HG02759 (cell line): ENCODE measurements around the gene TMEM250.

Experiments used
- ATAC-seq: cut with Tn5 transposase; IDR thresholded peaks from one replicate; pipeline ENCODE4 v1.9.1; 2021; ENCODE audit warnings: mild to moderate bottlenecking, moderate library complexity; ENCODE audit not compliant: unreplicated experiment

TMEM250 gene

DNA sequence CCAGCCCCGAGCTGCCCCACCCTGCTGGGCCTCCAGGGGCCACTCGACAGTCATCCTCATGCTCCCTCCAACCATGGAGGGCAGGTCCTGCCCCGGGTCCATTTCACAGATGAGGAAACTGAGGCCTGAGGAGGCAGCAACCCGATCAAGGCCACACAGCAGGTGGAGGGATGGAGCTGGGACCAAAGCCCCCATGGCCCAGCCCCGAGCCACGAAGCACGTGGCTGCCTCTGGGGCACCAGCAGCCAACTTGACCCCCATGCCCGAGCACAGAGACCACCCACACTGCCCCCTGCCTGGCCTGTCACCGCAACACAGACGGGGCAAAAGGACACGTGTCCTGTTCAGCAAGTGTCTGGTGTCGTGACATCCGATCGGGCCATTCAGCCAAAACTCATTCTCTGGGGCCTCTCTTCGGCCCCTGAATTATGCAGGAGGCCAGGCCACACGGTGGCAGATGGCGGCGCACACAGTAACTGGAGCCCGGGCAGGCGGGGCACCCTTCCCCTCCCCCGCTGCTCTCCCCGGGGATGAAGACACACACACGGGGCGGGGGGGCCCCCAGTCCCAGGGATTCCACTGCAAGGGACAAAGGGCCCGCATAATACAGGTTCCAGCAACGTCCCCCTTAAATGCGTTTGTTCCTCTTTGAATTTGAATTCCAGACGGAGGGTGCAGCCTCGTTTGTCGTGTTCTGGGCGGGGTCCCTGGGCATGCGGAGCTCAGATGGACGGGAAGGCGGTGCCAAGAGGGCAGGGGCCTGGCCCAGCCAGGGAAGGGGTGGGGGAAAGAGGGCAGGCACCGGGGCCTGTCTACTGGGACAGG, 29.4 kb upstream of the TMEM250 start:
- ATAC-seq: no peak

- no peak for ATAC-seq
Measured at GRCh38 chr9:136147038-136147889, 28.6 kb upstream of the TMEM250 start.

- no peak for ATAC-seq
Measured at GRCh38 chr9:136146126-136147037, 27.7 kb upstream of the TMEM250 start.

DNA sequence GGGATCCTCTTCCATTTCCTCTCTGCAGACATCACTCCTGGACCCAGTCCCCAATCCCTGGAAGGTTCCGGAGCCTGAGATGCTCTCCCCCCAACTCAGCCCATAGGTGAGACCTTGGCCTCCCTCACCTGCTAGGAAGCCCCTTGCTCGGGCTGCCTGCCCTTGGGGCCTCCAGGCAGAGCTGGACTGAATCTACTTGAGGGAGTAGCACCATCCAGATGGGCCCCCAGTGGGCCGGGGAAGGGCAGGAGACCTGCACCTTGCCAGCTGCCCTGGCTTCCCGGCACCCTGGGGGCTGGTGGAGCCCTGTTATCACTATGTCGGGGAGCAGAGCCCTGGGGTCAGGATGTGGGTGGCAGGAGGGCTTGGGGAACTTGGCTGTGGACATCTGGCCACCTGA, 26.9 kb upstream of the TMEM250 start:
- ATAC-seq: no peak

GRCh38 chr9:136144450-136144849, 25.8 kb upstream of the TMEM250 start:
- ATAC-seq: no peak

DNA sequence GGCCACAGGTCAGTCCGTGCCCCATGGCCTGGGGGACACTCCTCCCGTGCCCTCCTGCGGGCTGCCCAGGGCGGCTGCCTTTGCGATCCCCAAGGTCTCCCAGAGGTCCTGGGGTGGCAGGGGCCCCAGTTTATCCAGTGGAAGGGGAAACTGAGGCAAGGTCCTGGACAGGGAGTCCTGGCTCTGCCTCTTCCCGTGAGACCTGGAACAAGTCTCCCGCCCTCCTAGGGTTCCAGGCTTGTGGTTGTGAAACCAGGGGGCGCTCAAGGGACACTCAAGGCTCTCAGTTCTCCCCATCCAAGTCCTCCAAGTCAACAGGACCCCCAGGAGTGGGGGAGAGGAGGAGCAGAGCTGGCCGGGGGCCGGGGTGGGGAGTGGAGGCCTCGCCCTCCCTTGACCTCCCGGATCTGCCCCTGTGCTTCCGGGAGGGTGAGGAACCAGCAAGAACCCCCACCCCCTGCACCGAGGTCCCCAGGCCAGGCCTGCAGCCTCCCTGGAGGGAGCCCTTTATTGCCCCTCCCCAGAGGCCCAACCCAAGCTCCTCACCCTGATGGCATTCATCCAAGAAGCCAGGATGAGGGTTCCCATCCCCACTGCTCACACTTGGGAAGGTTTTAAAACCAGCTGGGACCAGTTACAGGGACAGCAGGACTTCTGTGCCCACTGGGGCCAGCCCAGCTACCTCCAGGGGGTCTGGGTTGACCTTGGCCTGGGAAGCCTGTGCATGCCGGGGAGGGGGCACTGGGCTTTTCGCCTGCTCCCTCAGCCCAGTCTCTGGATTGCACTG, 24.7 kb upstream of the TMEM250 start:
- ATAC-seq: no peak

- no peak for ATAC-seq
Measured at GRCh38 chr9:136142859-136143214, 24.2 kb upstream of the TMEM250 start.

- ATAC-seq: no peak
Measured at GRCh38 chr9:136142414-136142796, 23.7 kb upstream of the TMEM250 start.

DNA sequence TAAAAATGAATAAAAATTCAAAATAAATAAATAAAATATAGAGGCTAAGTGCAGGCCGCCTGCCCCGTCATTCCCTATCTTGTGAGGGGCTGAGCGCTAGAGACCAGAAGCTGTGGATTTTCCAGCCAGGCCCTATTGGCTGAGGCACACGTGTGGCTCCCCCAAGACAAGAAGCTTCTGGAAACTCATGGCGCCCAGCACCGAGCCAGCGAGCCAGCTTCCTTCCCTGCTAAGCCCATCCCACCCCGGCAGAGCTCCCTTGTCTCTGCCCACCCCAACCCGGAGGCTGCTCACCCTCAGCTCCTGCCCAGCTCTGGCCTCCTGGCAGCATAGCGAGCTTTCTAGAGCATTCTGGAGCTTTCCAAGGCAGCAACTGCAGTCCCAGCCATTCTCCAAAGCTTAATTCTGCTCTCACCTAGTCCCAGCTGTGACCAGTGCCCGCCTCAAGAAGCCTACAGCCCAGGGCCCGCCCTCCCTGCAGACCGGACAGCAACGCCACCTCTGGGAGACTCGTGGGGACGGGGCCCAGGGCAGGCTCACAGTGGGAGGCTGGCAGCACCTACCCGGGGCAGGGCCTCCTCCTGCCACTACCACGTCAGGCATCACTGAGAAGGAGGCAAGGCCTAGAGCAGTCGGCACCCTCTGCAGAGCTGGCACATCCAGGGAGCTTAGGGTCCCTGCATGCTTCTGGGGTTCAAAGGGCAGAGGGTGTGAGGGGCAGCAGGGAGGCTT, 23.2 kb upstream of the TMEM250 start:
- no peak for ATAC-seq

GRCh38 chr9:136140966-136141365, 22.3 kb upstream of the TMEM250 start:
- ATAC-seq: no peak

DNA sequence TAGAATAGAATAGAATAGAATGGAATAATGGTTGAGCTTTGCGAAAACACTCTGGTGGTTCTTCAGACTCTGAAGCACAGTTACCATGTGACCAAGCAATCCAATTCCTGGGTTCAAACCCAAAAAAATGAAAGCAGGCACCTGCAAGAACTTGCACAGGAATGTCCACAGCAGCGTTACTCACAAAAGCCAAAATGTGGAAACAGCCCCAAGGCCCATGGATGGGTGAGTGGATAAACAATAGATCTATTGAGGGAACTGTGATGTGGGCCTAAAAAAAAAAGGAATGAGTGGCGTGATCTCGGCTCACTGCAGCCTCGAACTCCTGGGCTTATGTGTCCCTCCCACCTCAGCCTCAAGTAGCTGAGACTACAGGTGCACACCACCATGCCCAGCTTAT, 21.4 kb upstream of the TMEM250 start:
- no peak for ATAC-seq

DNA sequence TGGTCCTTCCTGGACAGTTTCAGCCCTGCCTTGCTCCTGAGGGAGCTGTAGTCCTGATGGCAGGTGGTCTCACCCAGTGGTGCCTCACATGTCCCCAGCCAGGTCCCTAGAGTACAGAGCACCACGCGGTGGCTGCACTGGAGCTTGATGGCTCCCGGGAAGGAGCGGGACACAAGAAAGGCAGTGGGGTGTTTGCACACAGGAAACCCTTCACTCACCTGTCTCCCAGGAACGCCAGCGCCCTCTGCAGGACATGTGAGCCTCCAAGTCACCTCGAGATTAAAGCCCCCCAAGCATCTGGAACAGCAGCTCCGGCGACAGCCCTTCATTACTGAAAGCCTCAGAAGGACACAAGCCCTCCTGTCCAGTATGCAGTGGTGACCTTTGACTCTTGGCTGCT, 19.9 kb upstream of the TMEM250 start:
- ATAC-seq: no peak

GRCh38 chr9:136137321-136138265, 18.9 kb upstream of the TMEM250 start:
- ATAC-seq: no peak

GRCh38 chr9:136136127-136136925, 17.7 kb upstream of the TMEM250 start:
- ATAC-seq: no peak

DNA sequence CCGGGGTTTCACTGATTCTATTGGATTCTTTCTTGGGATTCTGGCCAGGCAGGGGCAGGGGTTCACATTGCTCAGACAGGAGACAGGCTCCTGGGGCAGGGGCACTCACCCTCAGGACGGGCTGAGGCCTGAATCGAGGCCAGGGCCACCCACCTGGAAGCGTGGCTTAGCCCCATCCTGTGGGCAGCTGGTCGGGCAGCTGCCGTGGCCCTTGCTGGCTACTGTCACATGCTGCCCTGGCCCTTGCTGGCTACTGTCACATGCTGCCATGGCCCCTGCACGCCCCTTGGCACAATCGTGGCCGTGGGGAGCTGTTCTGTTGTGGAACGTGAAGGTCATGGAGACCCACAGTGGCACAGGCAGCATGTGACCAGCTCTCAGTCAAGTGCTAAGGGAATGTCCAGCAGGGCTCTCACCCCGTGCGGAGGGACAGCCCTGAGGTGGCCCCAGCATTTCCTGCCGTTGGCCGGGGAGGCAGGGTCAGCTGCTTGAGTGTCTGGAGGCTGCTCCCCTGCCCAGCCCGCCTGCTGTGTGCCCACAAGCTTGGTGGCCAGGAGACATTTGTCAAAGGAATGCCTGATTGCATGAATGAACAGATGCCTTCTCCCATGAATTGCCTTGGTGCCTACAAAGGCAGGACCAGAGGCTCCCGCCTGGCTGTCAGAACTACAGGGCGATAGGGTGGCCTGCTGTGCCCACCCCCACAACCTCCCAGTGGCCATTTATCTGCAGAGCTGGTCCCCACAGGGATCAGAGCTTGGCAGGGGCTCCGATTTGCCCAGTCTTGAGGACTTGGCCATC, 16.9 kb upstream of the TMEM250 start:
- no peak for ATAC-seq

GRCh38 chr9:136133959-136134484, 15.3 kb upstream of the TMEM250 start:
- ATAC-seq: no peak
